Fibroblast of mammary gland (primary cell): ENCODE data around the gene LOXL3.
A peak's percentile ranks its signal among the peaks of the same experiment; 100 is the strongest.
"Not testable (repeated sequence)": the region's sequence is repeated elsewhere in the genome, so short reads cannot be mapped to it uniquely, and the experiment has no call there.

Source experiments
- DNase-seq: peaks from one replicate; pipeline ENCODE4 v3.0.0-alpha.2; 2010; ENCODE audit warnings: low read depth
- H3K4me3 ChIP-seq: 2 replicates; pipeline ENCODE4 v1.5.1; 2011; ENCODE audit warnings: low read depth, mild to moderate bottlenecking, low read length, moderate library complexity; ENCODE audit not compliant: control insufficient read depth
- CTCF ChIP-seq: conservative IDR thresholded peaks from 2 replicates; pipeline ENCODE4 v1.5.1; 2011; ENCODE audit warnings: low read depth, low read length, inconsistent platforms; ENCODE audit not compliant: control insufficient read depth, insufficient read depth

The LOXL3 gene

GRCh38 chr2:74566076-74566753 is 12.5 kb upstream of the LOXL3 start:
- no peak for TF ChIP-seq CTCF
- no peak overlapping the region for H3K4me3 ChIP-seq
- no peak for DNase-seq

GRCh38 chr2:74564222-74564621 is 10.5 kb upstream of the LOXL3 start:
- TF ChIP-seq CTCF: no peak
- H3K4me3 ChIP-seq: no peak overlapping the region
- peak; percentile 56 for DNase-seq

GRCh38 chr2:74562126-74562775 is 8.5 kb upstream of the LOXL3 start:
- no peak for TF ChIP-seq CTCF
- no peak overlapping the region for H3K4me3 ChIP-seq
- DNase-seq: no peak

GRCh38 chr2:74561022-74561421 is 7.3 kb upstream of the LOXL3 start:
- not testable (repeated sequence) for H3K4me3 ChIP-seq, DNase-seq

GRCh38 chr2:74560591-74560990 is 6.8 kb upstream of the LOXL3 start:
- H3K4me3 ChIP-seq: no peak overlapping the region
- no peak for TF ChIP-seq CTCF
- DNase-seq: no peak

- DNase-seq: no peak
- no peak overlapping the region for H3K4me3 ChIP-seq
- no peak for TF ChIP-seq CTCF
Measured at GRCh38 chr2:74559912-74560311, 6.2 kb upstream of the LOXL3 start.

GRCh38 chr2:74558284-74559230 is 4.8 kb upstream of the LOXL3 start:
- no peak for TF ChIP-seq CTCF
- no peak overlapping the region for H3K4me3 ChIP-seq
- no peak for DNase-seq
